HepG2 (cell line): ENCODE data around the gene PAN2. TPM values are rescaled to one million over a fixed set of nuclear protein-coding genes. Genes with fewer than 3 reads are reported as not detected.

Source experiments
- ARID3A ChIP-seq: IDR thresholded peaks from 2 replicates; pipeline ENCODE4 v1.6.1; 2012; ENCODE audit warnings: low read depth, low read length, improper control_type of control experiment
- ASH2L ChIP-seq: fragments of 300-600, 200-600 bp; sonication (generic); IDR thresholded peaks from 2 replicates; pipeline ENCODE4 v1.7.0; 2017; ENCODE audit warnings: low read depth, mild to moderate bottlenecking, moderate library complexity, mixed read lengths, low read length; ENCODE audit not compliant: insufficient read length
- ATF6 ChIP-seq: sonication (generic); formaldehyde crosslinking; conservative IDR thresholded peaks from 2 replicates; pipeline ENCODE4 v1.4.0; 2020; ENCODE audit warnings: missing genetic modification reagents
- ETV5 ChIP-seq: IDR thresholded peaks from 2 replicates; pipeline ENCODE4 v1.6.1; 2018; ENCODE audit warnings: missing biosample characterization, missing genetic modification reagents, inconsistent platforms, borderline replicate concordance
- FOXA1 ChIP-seq, 2 experiments: fragments of 450-650 bp in 1 of 2; sonication (generic) in 1 of 2; formaldehyde crosslinking in 1 of 2; IDR thresholded peaks; 2 replicates each; pipeline versions ENCODE4 v1.4.0 to v1.6.1; 2016 to 2020; ENCODE audit warnings: missing genetic modification reagents in 1 of 2
- GZF1 ChIP-seq: sonication (generic); formaldehyde crosslinking; IDR thresholded peaks from 2 replicates; pipeline ENCODE4 v1.5.1; 2020; ENCODE audit warnings: mild to moderate bottlenecking, missing genetic modification reagents
- HIVEP1 ChIP-seq: sonication (generic); formaldehyde crosslinking; IDR thresholded peaks from 2 replicates; pipeline ENCODE4 v1.4.0; 2020; ENCODE audit warnings: mild to moderate bottlenecking, missing genetic modification reagents
- HNF4A ChIP-seq: sonication (generic); formaldehyde crosslinking; IDR thresholded peaks from 2 replicates; pipeline ENCODE4 v1.4.0; 2020; ENCODE audit warnings: missing genetic modification reagents
- LCORL ChIP-seq, 2 experiments: fragments of 450-650 bp in 1 of 2; sonication (generic) in 1 of 2; formaldehyde crosslinking in 1 of 2; IDR thresholded peaks; 2 replicates each; pipeline versions ENCODE4 v1.5.0 to v1.6.1; 2017 to 2020; ENCODE audit warnings: antibody characterized with exemption in 1 of 2, missing genetic modification reagents in 1 of 2
- MAFF ChIP-seq: IDR thresholded peaks from 2 replicates; pipeline ENCODE4 v1.6.1; 2011; ENCODE audit warnings: low read depth, low read length, improper control_type of control experiment
- NFATC3 ChIP-seq: sonication (generic); formaldehyde crosslinking; IDR thresholded peaks from 2 replicates; pipeline ENCODE4 v1.5.1; 2020; ENCODE audit warnings: mild to moderate bottlenecking, missing genetic modification reagents
- NFRKB ChIP-seq: fragments of 450-650 bp; IDR thresholded peaks from 2 replicates; pipeline ENCODE4 v1.6.1; 2017
- PITX1 ChIP-seq: sonication (generic); formaldehyde crosslinking; IDR thresholded peaks from 2 replicates; pipeline ENCODE4 v1.5.1; 2020; ENCODE audit warnings: mild to moderate bottlenecking, missing genetic modification reagents
- RFX3 ChIP-seq: IDR thresholded peaks from 2 replicates; pipeline ENCODE4 v1.6.1; 2016; ENCODE audit warnings: missing biosample characterization, missing genetic modification reagents
- TCF7L2 ChIP-seq: IDR thresholded peaks from 2 replicates; pipeline ENCODE4 v1.6.1; 2011; ENCODE audit warnings: mild to moderate bottlenecking, low read depth, low read length, moderate library complexity
- THAP11 ChIP-seq: IDR thresholded peaks from 2 replicates; pipeline ENCODE4 v1.6.1; 2016; ENCODE audit warnings: missing biosample characterization, missing genetic modification reagents
- TOPORS ChIP-seq: sonication (generic); formaldehyde crosslinking; IDR thresholded peaks from 2 replicates; pipeline ENCODE4 v1.8.0; 2023; ENCODE audit warnings: mild to moderate bottlenecking, missing genetic modification reagents
- U2AF2 ChIP-seq: fragments of 200-400 bp; formaldehyde crosslinking; IDR thresholded peaks from 2 replicates; pipeline ENCODE4 v1.6.1; 2017; ENCODE audit warnings: low read depth, mild to moderate bottlenecking, low read length
- ZFYVE20 ChIP-seq: sonication (generic); formaldehyde crosslinking; IDR thresholded peaks from 2 replicates; pipeline ENCODE4 v1.8.0; 2023; ENCODE audit warnings: low read depth, mild to moderate bottlenecking, moderate library complexity, missing genetic modification reagents, borderline replicate concordance
- ZNF329 ChIP-seq: sonication (generic); formaldehyde crosslinking; IDR thresholded peaks from 2 replicates; pipeline ENCODE4 v1.9.0; 2021; ENCODE audit warnings: low read depth, mild to moderate bottlenecking, missing genetic modification reagents
- ZNF543 ChIP-seq: sonication (generic); formaldehyde crosslinking; IDR thresholded peaks from 2 replicates; pipeline ENCODE4 v1.4.0; 2020; ENCODE audit warnings: mild to moderate bottlenecking, missing genetic modification reagents
- ZNF674 ChIP-seq: sonication (generic); formaldehyde crosslinking; IDR thresholded peaks from 2 replicates; pipeline ENCODE4 v1.5.0; 2020; ENCODE audit warnings: low read depth, mild to moderate bottlenecking, missing genetic modification reagents
- ZNF704 ChIP-seq: sonication (generic); formaldehyde crosslinking; IDR thresholded peaks from 2 replicates; pipeline ENCODE4 v1.8.1; 2023; ENCODE audit warnings: mild to moderate bottlenecking, inconsistent platforms, moderate library complexity, missing genetic modification reagents, borderline replicate concordance
- ZNF773 ChIP-seq: sonication (generic); formaldehyde crosslinking; IDR thresholded peaks from 2 replicates; pipeline ENCODE4 v1.4.0; 2020; ENCODE audit warnings: missing genetic modification reagents, borderline replicate concordance
- ZNF781 ChIP-seq: sonication (generic); formaldehyde crosslinking; IDR thresholded peaks from 2 replicates; pipeline ENCODE4 v1.5.1; 2020; ENCODE audit warnings: borderline replicate concordance, mild to moderate bottlenecking, missing genetic modification reagents; ENCODE audit errors: not compliant biosample characterization
- polyA plus RNA-seq, 8 experiments: library from polyadenylated mRNA; depleted of rRNA in 3 of 8; stranded (reverse) in 7 of 8; unstranded in 1 of 8; fragments of >200 nt; fragmentation: Illumina TruSeq in 4 of 8; extraction: Trizol in 4 of 8; gene quantifications; 2 replicates each; pipeline versions ENCODE4 v1.2.1 to v1.2.3, GENCODE V29; 2011 to 2016; ENCODE audit warnings: low read depth in 4 of 8, missing spikeins in 1 of 8, mixed read lengths in 1 of 8; ENCODE audit not compliant: insufficient read depth in 1 of 8
- total RNA-seq, 5 experiments: library from RNA; depleted of rRNA; stranded (reverse); fragments of >200 nt; fragmentation: Illumina TruSeq; extraction: Trizol; gene quantifications; 2 replicates each; pipeline ENCODE4 v1.2.3, GENCODE V29; 2016; ENCODE audit warnings: low read depth in 1 of 5

PAN2 gene
- total and polyA plus RNA-seq, 2 of the 13 experiments (the other 11 are each of a cell fraction or from before 2014, with no cell fraction given), result 27.2 to 61.1 TPM

DNA sequence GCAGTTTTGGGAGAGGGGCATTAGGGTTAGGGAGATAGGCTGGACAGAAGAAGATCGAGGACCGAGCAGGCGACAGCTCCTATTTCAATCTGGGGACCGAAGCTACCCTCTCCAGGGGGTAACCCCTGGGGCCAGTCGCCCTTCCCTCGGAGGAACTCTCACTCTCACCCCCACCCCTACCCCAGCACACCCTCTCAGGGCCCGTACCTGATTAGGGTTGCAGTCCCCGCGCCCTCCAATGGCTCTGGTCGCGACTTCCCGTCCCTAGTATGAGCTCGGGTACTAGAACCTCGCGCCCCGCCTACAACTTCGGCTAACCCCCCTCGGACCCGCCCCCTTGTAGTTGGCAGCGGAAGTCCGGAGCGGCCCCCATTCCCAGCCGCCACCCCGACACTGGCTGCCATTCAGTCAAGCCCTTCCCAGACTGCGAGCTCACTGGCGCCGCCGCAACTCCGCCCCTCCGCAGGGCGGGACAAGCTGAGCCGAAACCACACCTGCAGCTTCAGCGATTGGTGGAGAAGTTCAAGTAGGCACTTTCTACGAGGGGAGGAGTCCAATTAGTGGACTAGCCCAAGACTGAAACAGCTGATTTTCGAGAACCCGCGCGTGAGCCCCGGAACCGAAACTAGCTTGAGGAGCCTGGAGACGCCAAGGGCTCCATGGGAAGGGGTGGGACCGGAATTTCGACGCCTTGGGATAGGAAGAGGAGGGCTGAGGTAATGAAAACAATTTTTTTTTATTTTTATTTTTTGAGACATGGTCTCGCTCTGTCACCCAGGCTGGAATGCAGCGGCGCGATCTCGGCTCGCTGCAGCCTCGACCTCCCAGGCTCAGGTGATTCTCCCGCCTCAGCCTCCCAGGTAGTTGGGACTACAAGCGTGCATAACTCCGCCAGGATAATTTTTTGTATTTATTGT lies 26.3 kb upstream of the PAN2 start, which contains the start of gene STAT2 (continued):
- TF ChIP-seq ZNF329 (CRISPR knock-in tag) (no peak), HNF4A (CRISPR knock-in tag) (peak; percentile 33; the same call in 1 of the 2 replicates), TCF7L2 (no peak), PITX1 (CRISPR knock-in tag) (peak; percentile 74; the same call in 1 of the 2 replicates), HIVEP1 (CRISPR knock-in tag) (peak; percentile 74; the same call in 1 of the 2 replicates), NFATC3 (no peak), GZF1 (no peak), LCORL (IDR thresholded peaks at IDR 0.05) (no peak), LCORL (CRISPR knock-in tag; IDR thresholded peaks at IDR 0.05) (peak; percentile 45; the same call in 1 of the 2 replicates), ARID3A (no peak), ZNF543 (CRISPR knock-in tag) (peak; percentile 72; the same call in 1 of the 2 replicates), ZFYVE20 (CRISPR knock-in tag) (no peak), U2AF2 (no peak), MAFF (peak; percentile 23; the same call in 1 of the 2 replicates), ASH2L (peak; percentile 80), THAP11 (peak; percentile 82), ZNF704 (CRISPR knock-in tag) (0 out of 2 replicates have a peak, but pooled peaks have one; percentile 41), NFRKB (no peak), ATF6 (CRISPR knock-in tag) (0 out of 2 replicates have a peak, but pooled peaks have one; percentile 63), ZNF773 (no peak), TOPORS (0 out of 2 replicates have a peak, but pooled peaks have one; percentile 33), RFX3 (no peak), ETV5 (peak; percentile 75), ZNF674 (CRISPR knock-in tag) (no peak), FOXA1 (IDR thresholded peaks at IDR 0.05) (no peak), FOXA1 (CRISPR knock-in tag; IDR thresholded peaks at IDR 0.05) (no peak), ZNF781 (CRISPR knock-in tag) (no peak)
